ENCODE data around the gene EPOP.

The EPOP gene

GRCh38 chr17:38705803-38706504, 31.2 kb upstream of the EPOP start:
- peak; percentile 48 for DNase-seq

DNA sequence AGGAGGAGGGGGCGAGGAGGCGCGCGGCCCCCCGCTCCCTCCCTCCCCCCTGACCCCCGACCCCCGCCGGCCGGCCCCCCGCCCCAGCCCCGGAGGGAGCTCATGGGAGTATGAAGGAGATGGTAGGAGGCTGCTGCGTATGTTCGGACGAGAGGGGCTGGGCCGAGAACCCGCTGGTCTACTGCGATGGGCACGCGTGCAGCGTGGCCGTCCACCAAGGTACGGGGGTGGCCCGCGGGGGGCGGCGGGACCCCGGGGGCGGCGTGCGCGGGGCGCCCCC, 30.7 kb upstream of the EPOP start:
- no peak for DNase-seq

- DNase-seq: peak; percentile 65
These were observed 30.1 kb upstream of the EPOP start, which contains the start of gene MLLT6 for GRCh38 chr17:38704606-38705522. Gene MLLT6, plus strand, starts transcription at chr17:38705273. Its CDS starts 360 bp downstream, at chr17:38705633.

- DNase-seq: peak; percentile 90
These were observed 29.2 kb upstream of the EPOP start for GRCh38 chr17:38703742-38704605.

GRCh38 chr17:38702916-38703741, 28.4 kb upstream of the EPOP start:
- DNase-seq: peak; percentile 43

DNA sequence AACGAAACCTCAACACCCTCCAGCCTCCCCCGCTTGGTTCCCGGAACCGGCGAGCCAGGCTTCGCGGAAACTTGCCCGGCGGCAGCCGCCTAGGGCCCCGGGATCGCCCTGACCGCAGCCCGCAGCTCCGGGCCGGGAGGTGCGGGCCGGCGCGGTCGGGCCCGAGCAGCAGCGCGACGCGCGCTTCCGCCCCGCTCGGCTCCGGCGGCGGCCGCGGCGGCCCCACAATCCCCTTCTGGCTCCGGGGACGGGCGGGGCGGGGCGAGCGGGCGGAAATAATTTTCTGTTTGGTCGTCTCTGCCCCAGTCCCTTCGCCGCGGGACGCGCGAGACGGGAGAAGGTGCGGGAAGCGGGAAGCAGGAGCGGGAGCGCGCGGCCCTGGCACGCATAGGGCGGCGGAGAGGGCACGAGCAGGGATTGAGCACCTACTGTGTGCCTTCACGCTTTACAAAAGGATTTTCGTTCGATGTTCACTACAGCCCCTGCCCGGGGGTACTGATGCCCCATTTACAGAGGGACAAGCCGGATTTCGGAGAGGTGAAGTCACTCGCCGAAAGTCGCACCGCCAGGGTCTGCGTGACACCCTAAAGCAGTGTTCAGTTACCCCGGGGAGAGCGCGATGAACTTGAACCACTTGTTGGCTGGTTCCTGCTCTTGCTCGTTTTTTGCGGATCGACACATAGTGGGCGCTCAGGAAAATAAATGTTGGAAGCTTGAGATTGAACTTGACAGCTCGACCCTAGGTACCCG, 27.6 kb upstream of the EPOP start:
- DNase-seq: peak; percentile 88

GRCh38 chr17:38701504-38702165, 26.9 kb upstream of the EPOP start:
- DNase-seq: peak; percentile 62

DNA sequence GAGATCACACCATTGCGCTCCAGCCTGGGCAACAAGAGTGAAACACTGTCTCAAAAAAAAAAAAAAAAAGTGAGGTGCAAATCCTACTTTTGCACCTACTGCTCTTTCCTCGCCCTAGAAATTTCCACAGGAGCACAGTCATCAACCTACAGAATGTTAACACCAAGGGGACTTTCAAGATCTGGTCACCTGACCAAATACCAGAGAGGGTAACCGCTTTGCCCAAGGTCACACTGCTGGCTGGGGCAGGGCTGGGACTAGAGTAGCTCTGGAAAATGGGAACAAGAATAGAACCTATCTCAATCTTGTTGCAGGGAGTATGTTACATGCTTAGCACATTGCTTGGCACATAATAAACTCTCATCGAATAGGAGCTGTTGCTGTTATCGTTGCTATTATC, 24.0 kb upstream of the EPOP start:
- no peak for DNase-seq

- no peak for DNase-seq
These were observed 22.5 kb upstream of the EPOP start for GRCh38 chr17:38697061-38697820.

DNA sequence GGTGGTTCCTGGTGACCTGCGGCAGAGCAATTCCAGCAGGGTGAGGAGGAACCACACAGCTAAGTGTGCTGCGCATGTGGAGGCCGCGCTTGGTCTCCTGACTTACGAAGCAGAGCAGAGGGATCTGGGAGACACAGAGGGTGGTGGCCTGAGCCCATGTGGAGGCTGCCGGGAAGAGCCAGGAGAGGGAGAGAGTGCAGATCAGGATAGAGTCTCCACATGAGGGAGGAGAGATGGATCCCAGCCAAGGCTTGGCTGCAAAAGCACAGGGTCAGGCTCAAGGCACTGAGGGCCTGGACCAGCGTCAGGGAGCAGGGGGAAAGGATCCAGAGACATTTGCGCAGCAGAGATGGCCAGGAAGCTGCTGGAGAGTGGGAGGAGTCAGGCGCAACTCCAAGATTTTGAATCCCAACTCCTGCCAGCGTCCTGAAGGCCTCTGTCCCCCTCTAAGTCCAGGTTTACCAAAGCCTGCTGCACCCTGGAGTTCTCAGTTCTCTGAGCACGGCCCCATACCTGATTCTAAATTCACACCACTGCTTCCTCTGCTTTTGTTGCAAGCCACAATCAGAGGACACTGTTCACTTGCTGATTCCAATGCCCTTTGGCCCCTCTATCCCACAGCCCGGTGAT, 19.1 kb upstream of the EPOP start:
- DNase-seq: no peak

DNA sequence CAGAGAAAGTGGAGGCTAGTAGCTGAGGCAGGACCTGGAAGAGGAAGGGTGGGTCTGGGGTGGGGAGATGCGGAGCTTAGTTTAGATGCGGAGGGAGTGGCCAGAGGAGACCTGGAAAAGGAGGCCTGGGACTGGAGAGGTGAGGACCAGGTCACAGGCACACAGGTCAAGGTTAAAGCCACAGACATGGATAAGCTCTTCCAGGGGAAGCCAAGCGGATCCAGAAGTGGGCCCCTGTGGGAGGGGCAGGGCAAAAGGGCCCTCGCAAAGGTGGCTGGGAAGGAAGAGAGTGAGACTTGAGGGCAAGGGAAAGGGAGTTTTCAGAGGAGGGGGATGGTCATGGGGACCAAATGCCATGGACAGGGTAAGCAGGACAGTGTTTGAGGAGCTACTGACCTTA, 16.4 kb upstream of the EPOP start:
- no peak for DNase-seq

GRCh38 chr17:38690386-38690785, 15.6 kb upstream of the EPOP start:
- no peak for DNase-seq

DNA sequence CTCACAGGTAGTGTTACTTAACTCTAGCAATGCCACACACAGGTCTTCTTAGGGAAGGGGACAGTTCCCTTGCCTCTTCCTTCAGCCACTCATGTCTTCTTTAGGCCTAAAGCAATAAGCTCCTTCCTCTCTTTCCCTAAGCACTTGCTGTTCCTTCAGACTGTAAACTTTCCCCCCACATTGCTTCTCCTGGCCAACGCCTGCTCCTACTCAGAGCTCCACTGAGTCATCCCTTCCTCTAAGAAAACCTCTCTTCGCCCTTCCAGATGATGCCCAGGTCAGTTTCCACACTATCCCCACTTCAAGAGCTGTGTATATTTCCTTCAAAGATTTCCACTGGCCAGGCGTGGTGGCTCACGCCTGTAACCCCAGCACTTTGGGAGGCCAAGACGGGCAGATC, 12.5 kb upstream of the EPOP start:
- DNase-seq: no peak

GRCh38 chr17:38685491-38685890, 10.7 kb upstream of the EPOP start:
- DNase-seq: no peak

GRCh38 chr17:38681096-38681495, 6.3 kb upstream of the EPOP start:
- DNase-seq: no peak

- no peak for DNase-seq
These were observed 3.1 kb upstream of the EPOP start for GRCh38 chr17:38677819-38678218.

- peak; percentile 30 for DNase-seq
These were observed 2.1 kb upstream of the EPOP start for GRCh38 chr17:38676706-38677504.

DNA sequence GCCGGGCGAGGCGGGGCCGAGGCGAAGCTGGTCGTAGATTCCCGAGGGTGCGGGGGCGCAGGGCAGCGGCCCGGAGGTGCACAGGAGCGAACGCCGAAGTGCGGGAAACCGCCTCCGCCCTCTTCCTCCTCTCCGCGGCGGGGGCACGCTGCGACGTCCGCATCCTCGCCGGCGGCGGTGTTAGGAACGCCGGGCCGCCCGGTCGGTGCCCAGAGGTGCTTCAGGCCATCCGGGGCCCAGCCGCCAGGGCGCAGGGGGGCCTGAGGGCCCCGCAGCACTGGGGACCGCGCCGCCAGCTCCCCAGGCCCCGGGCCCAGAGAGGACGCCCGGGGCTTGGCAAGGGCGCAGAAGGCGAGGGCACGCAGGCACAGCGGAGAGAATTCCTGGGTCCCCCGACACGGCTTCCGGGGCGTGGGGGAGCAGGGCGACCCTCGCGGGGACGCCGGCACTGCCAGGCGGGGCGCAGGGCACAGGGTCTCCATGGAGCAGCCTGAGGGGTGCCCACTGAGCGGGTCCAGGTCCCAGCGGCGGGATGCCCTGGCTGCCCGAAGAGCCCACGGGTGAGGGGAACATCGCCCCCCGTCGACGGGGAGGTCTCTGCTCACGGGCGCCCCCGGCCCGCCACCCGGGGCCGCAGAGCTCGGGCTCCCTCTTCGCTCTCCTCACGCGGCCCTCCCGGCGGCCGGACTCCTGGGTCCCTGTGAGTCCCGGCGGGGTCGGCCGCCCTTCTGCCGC, 576 bp downstream of the EPOP start:
- DNase-seq: no peak

Measured in NK-92 treated with Interleukin-12 subunit alpha and Interleukin-12 subunit beta, amount 100 ng/mL, for 24 hours (cell line).